DOHH2 (cell line): ENCODE data around the gene SUPT20H.

ENCODE experiments used
- H3F3A ChIP-seq: fragments of 200-600 bp; sonication (generic), shearing (Covaris generic); 2 replicates; pipeline ENCODE4 v1.6.0; 2016; ENCODE audit warnings: antibody characterized with exemption, mild to moderate bottlenecking; ENCODE audit not compliant: control insufficient read depth, insufficient read depth
- H3K27ac ChIP-seq: fragments of 200-600 bp; sonication (generic); 2 replicates; pipeline ENCODE4 v1.5.1; 2014; ENCODE audit warnings: low read depth, mild to moderate bottlenecking, low read length, moderate library complexity
- H3K27me3 ChIP-seq: fragments of 200-600 bp; sonication (generic); 2 replicates; pipeline ENCODE4 v1.6.1; 2014; ENCODE audit warnings: mild to moderate bottlenecking, low read length, mixed read lengths; ENCODE audit not compliant: control insufficient read depth
- H3K36me3 ChIP-seq: fragments of 200-600 bp; sonication (generic); 2 replicates; pipeline ENCODE4 v1.6.1; 2014; ENCODE audit warnings: mild to moderate bottlenecking, low read length, moderate library complexity, mixed read lengths; ENCODE audit not compliant: control insufficient read depth
- H3K4me1 ChIP-seq: fragments of 200-600 bp; sonication (generic); 2 replicates; pipeline ENCODE4 v1.6.1; 2014; ENCODE audit warnings: mild to moderate bottlenecking, low read length, mixed read lengths; ENCODE audit not compliant: control insufficient read depth
- H3K4me2 ChIP-seq: fragments of 200-600 bp; sonication (generic); 2 replicates; pipeline ENCODE4 v1.6.0; 2014; ENCODE audit warnings: mild to moderate bottlenecking, low read length, moderate library complexity
- H3K4me3 ChIP-seq: fragments of 200-600 bp; sonication (generic); 2 replicates; pipeline ENCODE4 v1.5.1; 2014; ENCODE audit warnings: mild to moderate bottlenecking, low read length, mixed read lengths
- H3K79me2 ChIP-seq: fragments of 200-600 bp; sonication (generic); 2 replicates; pipeline ENCODE4 v1.6.1; 2014; ENCODE audit warnings: mild to moderate bottlenecking, low read length, mixed read lengths; ENCODE audit not compliant: control insufficient read depth
- H3K9me2 ChIP-seq: fragments of 200-600 bp; sonication (generic); replicated peaks from 2 replicates; pipeline ENCODE4 v1.6.1; 2014; ENCODE audit warnings: mild to moderate bottlenecking, low read length, mixed read lengths; ENCODE audit not compliant: control insufficient read depth
- H3K9me3 ChIP-seq: fragments of 200-600 bp; sonication (generic); 2 replicates; pipeline ENCODE4 v1.6.1; 2014; ENCODE audit warnings: antibody characterized with exemption, low read length, mixed read lengths; ENCODE audit not compliant: control insufficient read depth, insufficient read depth
- H4K20me1 ChIP-seq: fragments of 200-600 bp; sonication (generic); 2 replicates; pipeline ENCODE4 v1.6.0; 2014; ENCODE audit warnings: low read depth, mild to moderate bottlenecking, antibody characterized with exemption, low read length, moderate library complexity; ENCODE audit not compliant: control insufficient read depth, insufficient read depth
- EZH2phosphoT487 ChIP-seq: fragments of 200-600 bp; sonication (generic); IDR thresholded peaks from 2 replicates; pipeline ENCODE4 v1.6.1; 2017; ENCODE audit warnings: borderline replicate concordance, mild to moderate bottlenecking, antibody characterized with exemption, low read length, moderate library complexity, mixed read lengths
- TF ChIP-seq, protein P1 (sequence below): fragments of 200-600 bp; sonication (generic); IDR thresholded peaks from one replicate; pipeline ENCODE4 v1.5.1; 2014; ENCODE audit warnings: antibody characterized with exemption, mild to moderate bottlenecking, low read depth, low read length; ENCODE audit not compliant: poor library complexity, severe bottlenecking

Gene SUPT20H

GRCh38 chr13:37068962-37069361 is 9.5 kb upstream of the SUPT20H start:
- Histone ChIP-seq H3K4me2 (peak overlapping the region; percentile 50), H3K4me1 (peaks cover 28% of the 10 kb centered on the region)

GRCh38 chr13:37067874-37068273 is 8.4 kb upstream of the SUPT20H start:
- H4K20me1 ChIP-seq, result no peaks in the 10 kb centered on the region
- H3K4me2 ChIP-seq, result peak overlapping the region; percentile 50

More at GRCh38 chr13:37068962-37069361, 9.5 kb upstream of the SUPT20H start:
- H3K27me3 ChIP-seq, result no peaks in the 10 kb centered on the region
- H3F3A ChIP-seq, result no peaks in the 10 kb centered on the region; the same call in 1 of the 2 replicates
- no peaks in the 10 kb centered on the region for H3K79me2 ChIP-seq
- H3K4me3 ChIP-seq, result no peak overlapping the region
- no peaks in the 10 kb centered on the region for H4K20me1 ChIP-seq
- H3K9me3 ChIP-seq, result no peaks in the 10 kb centered on the region
- peak overlapping the region; percentile 43 for H3K27ac ChIP-seq
- H3K9me2 ChIP-seq, result no peaks in the 10 kb centered on the region
- H3K36me3 ChIP-seq, result no peaks in the 10 kb centered on the region
- TF ChIP-seq, protein P1, sequence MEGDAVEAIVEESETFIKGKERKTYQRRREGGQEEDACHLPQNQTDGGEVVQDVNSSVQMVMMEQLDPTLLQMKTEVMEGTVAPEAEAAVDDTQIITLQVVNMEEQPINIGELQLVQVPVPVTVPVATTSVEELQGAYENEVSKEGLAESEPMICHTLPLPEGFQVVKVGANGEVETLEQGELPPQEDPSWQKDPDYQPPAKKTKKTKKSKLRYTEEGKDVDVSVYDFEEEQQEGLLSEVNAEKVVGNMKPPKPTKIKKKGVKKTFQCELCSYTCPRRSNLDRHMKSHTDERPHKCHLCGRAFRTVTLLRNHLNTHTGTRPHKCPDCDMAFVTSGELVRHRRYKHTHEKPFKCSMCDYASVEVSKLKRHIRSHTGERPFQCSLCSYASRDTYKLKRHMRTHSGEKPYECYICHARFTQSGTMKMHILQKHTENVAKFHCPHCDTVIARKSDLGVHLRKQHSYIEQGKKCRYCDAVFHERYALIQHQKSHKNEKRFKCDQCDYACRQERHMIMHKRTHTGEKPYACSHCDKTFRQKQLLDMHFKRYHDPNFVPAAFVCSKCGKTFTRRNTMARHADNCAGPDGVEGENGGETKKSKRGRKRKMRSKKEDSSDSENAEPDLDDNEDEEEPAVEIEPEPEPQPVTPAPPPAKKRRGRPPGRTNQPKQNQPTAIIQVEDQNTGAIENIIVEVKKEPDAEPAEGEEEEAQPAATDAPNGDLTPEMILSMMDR, result peak; percentile 48
- TF ChIP-seq EZH2phosphoT487, result no peak

GRCh38 chr13:37065890-37066526 is 6.5 kb upstream of the SUPT20H start:
- Histone ChIP-seq H3K9me2 (no peaks in the 10 kb centered on the region), H3K79me2 (no peaks in the 10 kb centered on the region), H3K27me3 (no peaks in the 10 kb centered on the region), H3F3A (no peaks in the 10 kb centered on the region; the same call in 1 of the 2 replicates), H3K4me1 (peaks cover 28% of the 10 kb centered on the region), H3K4me2 (no peak overlapping the region), H3K36me3 (no peaks in the 10 kb centered on the region), H3K27ac (no peak overlapping the region), H3K4me3 (no peak overlapping the region), H4K20me1 (no peaks in the 10 kb centered on the region), H3K9me3 (no peaks in the 10 kb centered on the region)
- TF ChIP-seq, protein P1, result no peak
- TF ChIP-seq EZH2phosphoT487, result no peak

More at GRCh38 chr13:37067874-37068273, 8.4 kb upstream of the SUPT20H start:
- H3K27ac ChIP-seq, result peak overlapping the region; percentile 43
- H3K36me3 ChIP-seq, result no peaks in the 10 kb centered on the region
- TF ChIP-seq EZH2phosphoT487, result no peak
- TF ChIP-seq, protein P1, result no peak
- H3K4me1 ChIP-seq, result peaks cover 28% of the 10 kb centered on the region
- H3K27me3 ChIP-seq, result no peaks in the 10 kb centered on the region
- H3K9me2 ChIP-seq, result no peaks in the 10 kb centered on the region
- no peaks in the 10 kb centered on the region for H3K9me3 ChIP-seq
- H3K4me3 ChIP-seq, result peak overlapping the region; percentile 31
- no peaks in the 10 kb centered on the region; the same call in 1 of the 2 replicates for H3F3A ChIP-seq
- no peaks in the 10 kb centered on the region for H3K79me2 ChIP-seq
